GM18520 (cell line): Measurements from ENCODE around the gene LDB3.

Experiments used
- ATAC-seq: cut with Tn5 transposase; IDR thresholded peaks from one replicate; pipeline ENCODE4 v1.9.1; 2021; ENCODE audit not compliant: unreplicated experiment

LDB3 gene

DNA sequence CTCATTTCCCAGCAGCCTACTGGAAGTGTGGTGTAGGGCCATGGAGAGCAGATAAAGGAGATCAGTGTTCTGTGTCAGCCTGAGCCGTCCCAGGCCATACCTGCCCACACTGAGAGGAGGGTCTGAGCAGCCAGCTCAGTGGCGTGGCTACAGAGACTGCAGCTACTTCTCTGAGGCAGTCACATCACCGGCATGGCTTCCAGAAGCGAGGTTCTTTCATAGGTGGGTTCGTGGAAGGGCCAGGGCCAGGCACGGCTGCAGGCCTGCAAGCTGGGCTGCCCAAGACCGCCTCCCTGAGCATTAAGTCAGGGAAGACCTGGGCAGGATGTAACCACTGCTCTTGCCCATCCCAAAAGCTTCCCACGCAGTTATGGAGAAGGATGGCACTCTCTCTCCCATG lies 34.9 kb downstream of the LDB3 start:
- no peak for ATAC-seq

DNA sequence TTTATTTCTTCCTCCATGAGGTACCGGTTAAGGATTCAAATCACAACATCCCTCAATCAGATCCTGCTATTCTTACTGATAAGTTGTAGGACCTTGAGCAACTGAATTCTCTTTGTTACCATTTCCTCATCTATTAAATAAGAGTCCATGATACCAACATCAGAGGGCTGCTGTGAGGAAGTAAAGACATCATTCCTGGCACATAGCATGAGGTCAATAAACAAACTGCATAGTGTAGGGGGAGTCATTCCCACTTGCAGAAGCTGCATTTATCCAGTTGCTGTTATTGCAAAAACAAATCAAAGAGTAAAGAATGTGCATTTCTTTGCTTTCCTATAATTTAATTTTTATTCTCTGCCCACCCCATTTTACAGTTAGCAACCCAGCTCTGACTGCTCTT lies 36.8 kb downstream of the LDB3 start:
- no peak for ATAC-seq

DNA sequence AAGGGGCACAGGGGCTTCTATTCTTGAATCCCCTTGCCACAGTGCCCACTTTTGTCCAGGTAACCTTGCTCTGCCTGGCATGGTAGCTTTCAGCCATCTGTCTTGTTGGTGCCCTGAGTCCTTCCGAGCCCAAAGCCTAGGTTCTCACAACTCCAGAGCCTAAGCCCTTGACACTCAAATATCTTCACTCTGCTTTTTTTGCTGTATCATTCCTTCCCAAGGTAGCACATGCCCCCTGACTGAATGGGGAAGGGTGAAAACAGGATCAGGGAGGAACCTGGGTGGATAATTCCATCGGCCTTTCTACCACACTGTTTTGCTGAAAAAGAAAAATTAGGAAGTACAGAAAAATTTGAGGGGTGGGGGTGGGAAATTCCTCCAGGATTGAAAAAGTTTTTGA lies 37.6 kb downstream of the LDB3 start:
- no peak for ATAC-seq

- ATAC-seq = no peak
These were observed 38.1 kb downstream of the LDB3 start for GRCh38 chr10:86706401-86706841.

DNA sequence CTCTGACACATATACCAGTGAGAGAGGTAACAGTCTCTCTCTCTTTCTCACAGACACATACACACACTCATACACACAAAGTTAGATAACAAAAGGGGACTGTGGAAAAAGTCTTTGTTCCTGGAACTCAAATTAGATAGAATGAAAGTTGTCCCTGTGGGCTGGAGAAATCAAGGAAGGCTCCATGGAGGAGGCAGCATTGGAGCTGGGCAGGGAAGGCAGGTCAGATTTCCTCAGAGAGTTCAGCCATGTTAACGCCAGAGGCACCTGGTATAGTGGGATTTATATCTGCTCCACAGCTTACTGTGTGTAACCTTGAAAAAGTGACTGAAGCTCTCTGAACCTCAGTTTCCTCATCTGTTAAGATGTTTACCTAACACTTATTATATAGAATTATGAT lies 38.7 kb downstream of the LDB3 start:
- no peak for ATAC-seq

DNA sequence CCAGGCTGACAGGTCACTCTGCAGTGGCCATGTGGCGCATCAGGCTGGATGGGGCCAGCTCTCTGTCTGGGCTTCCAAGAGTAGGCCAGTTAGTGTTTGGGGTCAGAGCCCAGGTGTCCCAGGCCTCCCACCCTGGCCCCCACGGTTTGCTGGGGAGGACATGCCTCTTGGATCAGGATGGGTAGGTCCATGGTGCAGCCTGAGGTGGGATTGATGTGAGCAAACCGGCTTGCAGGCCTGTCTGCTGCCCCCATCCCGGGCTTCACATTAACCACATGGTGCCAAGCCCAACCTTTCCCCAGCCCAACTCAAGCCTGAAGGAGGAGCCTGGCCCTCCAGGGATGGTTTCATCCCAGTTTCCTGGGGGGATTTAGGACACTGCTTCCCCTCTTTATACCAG lies 39.2 kb downstream of the LDB3 start:
- ATAC-seq = no peak

- no peak for ATAC-seq
These were observed 39.9 kb downstream of the LDB3 start for GRCh38 chr10:86708068-86708782.

DNA sequence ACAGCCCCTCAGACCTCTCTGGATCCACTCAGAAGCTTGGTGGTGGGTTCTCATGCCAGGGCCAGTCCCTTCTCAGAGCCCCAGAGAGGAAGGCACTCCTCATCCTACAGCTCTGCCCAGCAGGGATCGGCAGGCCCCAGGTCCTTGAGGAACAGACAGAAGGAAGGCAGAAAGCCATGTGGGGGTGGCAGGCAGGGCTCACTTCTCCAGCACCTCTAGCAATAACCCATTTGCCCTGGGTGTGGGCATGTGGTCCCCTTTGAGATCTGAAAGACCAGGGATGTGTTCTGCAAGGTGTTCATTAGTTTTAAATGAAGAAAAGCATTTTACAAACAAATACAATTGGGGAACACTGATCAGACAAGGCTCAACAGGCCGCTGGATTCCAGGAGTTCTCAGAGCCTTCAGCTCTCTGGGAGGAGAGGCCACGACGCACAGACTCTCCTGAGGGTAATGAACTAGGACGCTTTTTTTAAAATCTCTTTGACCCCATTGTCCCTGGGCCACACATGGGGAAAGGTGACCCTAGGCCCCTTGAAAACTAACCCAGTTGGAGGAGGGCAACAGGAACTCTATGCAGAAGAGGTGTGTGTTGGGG lies 40.6 kb downstream of the LDB3 start:
- no peak for ATAC-seq

GRCh38 chr10:86709396-86710185 lies 41.3 kb downstream of the LDB3 start:
- no peak for ATAC-seq

DNA sequence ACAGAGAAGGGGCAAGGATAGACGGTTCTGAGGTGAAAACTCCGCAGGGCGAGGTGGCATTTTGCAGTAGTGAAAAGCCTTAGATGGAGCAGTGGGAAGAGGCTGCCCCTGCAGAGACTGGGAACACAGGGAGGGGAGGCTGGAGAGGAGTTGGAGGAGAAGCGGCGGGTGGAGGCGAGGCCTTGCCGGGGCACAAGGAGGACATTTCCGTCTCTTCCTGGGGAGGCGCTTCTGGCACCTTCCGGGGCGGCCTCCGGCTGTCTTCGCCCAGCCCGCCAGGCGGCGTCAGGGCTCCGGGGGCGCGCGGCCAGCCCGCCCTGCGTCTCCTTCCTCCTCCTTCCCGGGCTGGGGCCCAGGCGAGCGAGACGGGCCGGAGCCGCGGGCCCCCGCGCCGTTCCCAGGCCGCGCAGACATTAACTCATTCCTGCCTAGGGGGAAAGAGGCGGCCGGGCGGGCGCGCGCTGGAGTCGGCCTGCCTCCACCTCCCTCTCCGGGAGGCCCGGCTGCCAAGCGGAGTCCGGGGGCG lies 42.7 kb downstream of the LDB3 start:
- peak; percentile 93 for ATAC-seq

DNA sequence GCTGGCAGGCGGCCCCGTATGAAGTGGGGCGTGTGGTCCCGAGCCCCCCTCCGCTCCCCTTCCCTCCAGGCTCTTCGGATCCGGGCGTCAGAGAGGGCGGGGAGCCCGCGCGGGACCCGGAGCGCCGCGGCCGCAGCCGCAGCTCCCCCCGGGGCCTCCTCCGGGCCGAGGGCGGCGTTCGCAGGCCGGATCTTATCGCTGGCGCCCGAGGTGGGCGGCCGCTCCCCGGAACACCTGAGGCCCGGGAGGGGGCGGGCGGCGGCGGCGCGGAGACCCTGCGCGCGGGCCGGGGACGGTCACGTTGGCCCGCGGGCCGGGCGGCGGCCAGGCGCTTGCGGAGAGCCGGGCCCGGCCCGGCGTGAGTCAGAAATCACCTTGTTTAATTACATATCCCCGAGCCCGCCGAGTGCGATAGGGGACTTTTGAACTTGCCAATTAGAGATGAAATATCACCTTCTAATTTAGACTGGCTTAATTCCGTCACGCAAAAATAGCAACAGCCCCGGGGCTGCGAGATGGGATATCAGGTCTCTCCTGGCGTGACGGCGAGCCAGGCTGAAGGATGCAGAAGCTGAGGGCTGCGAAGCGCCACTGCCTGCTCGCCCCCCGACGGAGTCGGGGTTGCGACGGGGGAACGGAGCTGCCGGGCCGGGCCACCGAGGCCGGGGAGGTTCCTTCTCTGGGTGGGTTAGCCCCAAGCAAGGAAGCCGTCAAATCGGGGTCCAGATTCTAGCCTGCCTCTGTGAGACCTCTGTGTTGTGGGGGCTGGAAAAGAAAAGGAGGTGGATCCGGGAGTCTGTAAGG lies 43.4 kb downstream of the LDB3 start:
- no peak for ATAC-seq

DNA sequence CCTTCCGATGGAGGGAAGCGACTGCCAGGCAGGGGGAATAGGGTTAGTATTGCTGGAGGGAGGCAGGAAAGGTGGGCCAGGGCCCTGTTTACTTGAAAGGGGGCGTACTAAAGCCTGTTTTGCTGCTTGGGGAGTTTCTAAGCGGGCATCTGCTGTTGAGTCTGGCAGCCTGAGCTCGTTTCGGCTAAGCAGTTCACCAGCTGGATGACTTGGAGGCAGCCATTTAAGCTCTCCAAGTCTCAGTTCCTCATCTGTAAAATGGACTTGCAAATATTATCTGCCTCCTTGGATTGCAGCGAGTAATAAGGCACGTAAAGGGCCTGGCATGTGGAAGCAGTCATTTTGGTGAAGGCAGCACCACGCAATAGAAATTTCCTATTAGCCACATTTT lies 44.0 kb downstream of the LDB3 start:
- ATAC-seq = no peak

DNA sequence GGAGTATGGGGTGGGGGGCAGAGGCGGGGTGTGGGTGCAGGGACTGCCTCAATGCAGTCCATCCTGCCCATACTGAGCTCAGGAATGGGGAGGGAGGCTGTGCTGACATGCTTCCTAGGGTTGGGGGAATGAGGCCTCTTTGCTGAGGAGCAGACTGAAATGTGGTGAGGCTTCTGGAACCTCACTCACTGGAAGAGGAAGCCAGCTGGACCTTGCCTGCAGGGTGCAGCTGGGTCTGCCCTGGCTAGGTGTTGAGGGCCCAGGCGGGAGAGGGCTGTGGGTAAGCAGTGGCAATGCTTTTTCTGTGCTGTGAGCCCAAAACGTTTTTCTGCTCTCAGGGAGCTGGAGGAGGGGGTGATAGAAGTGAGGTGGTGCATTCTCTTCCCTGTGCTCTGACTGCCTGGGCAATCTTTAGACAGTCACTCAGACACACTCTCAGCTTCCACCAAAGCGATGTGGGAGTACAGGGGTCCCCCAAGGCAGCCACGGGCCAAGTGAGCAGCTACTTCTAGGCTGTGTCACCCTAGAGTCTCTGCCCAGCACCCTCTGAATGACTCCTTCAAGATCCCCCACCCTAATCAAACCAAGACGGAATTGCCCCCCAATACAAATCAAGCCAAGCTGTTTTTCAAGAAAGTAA lies 47.0 kb downstream of the LDB3 start:
- no peak for ATAC-seq

- no peak for ATAC-seq
These were observed 47.5 kb downstream of the LDB3 start for GRCh38 chr10:86715836-86716235.

GRCh38 chr10:86716466-86716865 lies 48.2 kb downstream of the LDB3 start:
- ATAC-seq = no peak

DNA sequence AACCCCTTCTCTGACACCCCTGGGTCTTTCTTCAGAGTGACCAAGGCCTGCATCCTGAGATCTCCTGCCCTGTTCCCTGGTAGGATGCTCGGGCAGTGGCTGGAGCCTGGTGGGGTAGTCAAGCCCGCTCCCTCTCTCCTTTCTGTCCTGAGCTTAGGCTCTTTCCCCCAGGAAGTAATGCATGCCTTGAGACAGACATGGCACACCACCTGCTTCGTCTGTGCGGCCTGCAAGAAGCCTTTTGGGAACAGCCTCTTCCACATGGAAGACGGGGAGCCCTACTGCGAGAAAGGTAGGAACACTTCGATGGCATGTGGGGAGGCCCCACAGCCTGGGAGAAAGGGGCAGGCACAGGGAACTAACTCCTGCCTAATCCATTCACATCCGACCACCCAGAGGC lies 50.2 kb downstream of the LDB3 start:
- no peak for ATAC-seq

- no peak for ATAC-seq
These were observed 52.9 kb downstream of the LDB3 start for GRCh38 chr10:86721232-86721631.

DNA sequence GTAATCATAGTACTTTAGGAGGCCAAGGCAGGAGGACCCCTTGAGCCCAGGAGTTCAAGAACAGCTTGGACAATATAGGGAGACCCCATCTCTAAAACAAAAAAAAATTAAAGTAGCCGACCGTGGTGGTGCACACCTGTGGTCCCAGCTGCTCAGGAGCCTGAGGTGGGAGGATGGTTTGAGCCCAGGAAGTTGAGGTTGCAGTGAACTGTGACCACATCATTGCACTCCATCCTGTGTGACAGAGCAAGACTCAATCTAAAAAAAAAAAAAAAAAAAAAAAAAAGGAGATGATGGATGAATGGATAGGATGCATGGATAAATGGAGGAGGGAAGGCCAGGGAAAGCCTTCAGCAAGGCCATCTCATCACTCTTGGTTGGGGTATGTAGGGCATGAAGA lies 54.7 kb downstream of the LDB3 start:
- no peak for ATAC-seq

DNA sequence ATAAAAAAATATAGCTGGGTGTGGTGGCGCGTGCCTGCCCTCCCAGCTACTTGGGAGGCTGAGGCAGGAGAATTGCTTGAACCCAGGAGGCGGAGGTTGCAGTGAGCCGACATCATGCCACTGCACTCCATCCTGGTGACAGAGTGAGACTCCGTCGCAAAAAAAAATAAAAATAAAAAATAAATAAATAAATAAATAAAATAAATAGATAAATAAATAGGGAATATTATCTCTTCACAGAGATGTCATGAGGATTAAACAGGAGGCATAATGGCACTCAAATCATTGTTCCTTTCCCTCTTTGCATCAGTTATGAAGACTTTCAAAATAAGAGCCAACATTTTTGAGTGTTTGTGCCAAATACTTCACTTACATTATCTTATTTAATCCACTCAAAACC lies 56.1 kb downstream of the LDB3 start:
- ATAC-seq = no peak

- no peak for ATAC-seq
These were observed 57.8 kb downstream of the LDB3 start for GRCh38 chr10:86725980-86726676.
